Fibroblast of lung (primary cell): ENCODE results near the gene SMIM10L1. TPM values are rescaled to one million over a fixed set of nuclear protein-coding genes. Genes with fewer than 3 reads are reported as not detected.

Experiments used
- DNase-seq, 2 donors: peaks; one replicate each; pipeline versions ENCODE4 v3.0.0 to v3.0.0-alpha.2; 2010; ENCODE audit warnings: low read depth in 2 of 2
- H2AFZ ChIP-seq: 2 replicates; pipeline ENCODE4 v1.5.1; 2012; ENCODE audit warnings: low read length, control low read depth, inconsistent platforms
- H3K27ac ChIP-seq: 2 replicates; pipeline ENCODE4 v1.5.1; 2011; ENCODE audit warnings: low read length, control low read depth; ENCODE audit not compliant: insufficient read depth
- H3K27me3 ChIP-seq: 2 replicates; pipeline ENCODE4 v1.5.1; 2011; ENCODE audit warnings: mild to moderate bottlenecking, low read length; ENCODE audit not compliant: control insufficient read depth, insufficient read depth
- H3K36me3 ChIP-seq: 2 replicates; pipeline ENCODE4 v1.5.1; 2011; ENCODE audit warnings: low read length; ENCODE audit not compliant: control insufficient read depth, insufficient read depth
- H3K4me1 ChIP-seq: 2 replicates; pipeline ENCODE4 v1.5.1; 2011; ENCODE audit warnings: low read length; ENCODE audit not compliant: control insufficient read depth, insufficient read depth; ENCODE audit errors: extremely low read depth
- H3K4me2 ChIP-seq: 2 replicates; pipeline ENCODE4 v1.5.1; 2011; ENCODE audit warnings: low read length, control low read depth; ENCODE audit not compliant: insufficient read depth; ENCODE audit errors: extremely low read depth
- H3K4me3 ChIP-seq, 4 experiments: fragments of 200-600 bp in 1 of 4; sonication (generic) in 1 of 4; replicated peaks in 1 of 4; 2 replicates each; pipeline ENCODE4 v1.5.1; 2011 to 2016; ENCODE audit warnings: low read length in 4 of 4, low read depth in 3 of 4, mild to moderate bottlenecking in 3 of 4, control low read depth in 2 of 4, inconsistent platforms in 1 of 4, mixed read lengths in 1 of 4; ENCODE audit not compliant: insufficient read depth in 1 of 4; ENCODE audit errors: control extremely low read depth in 1 of 4
- H3K79me2 ChIP-seq: 2 replicates; pipeline ENCODE4 v1.5.1; 2012; ENCODE audit warnings: mild to moderate bottlenecking, low read length, inconsistent platforms; ENCODE audit not compliant: control insufficient read depth, insufficient read depth
- H3K9ac ChIP-seq: 2 replicates; pipeline ENCODE4 v1.5.1; 2011; ENCODE audit warnings: mild to moderate bottlenecking, low read length, control low read depth; ENCODE audit not compliant: insufficient read depth
- H3K9me3 ChIP-seq: 2 replicates; pipeline ENCODE4 v1.5.1; 2012; ENCODE audit warnings: low read depth, low read length; ENCODE audit not compliant: control insufficient read depth, insufficient read depth
- H4K20me1 ChIP-seq: 2 replicates; pipeline ENCODE4 v1.5.1; 2011; ENCODE audit warnings: low read length; ENCODE audit not compliant: control insufficient read depth, insufficient read depth; ENCODE audit errors: extremely low read depth
- CTCF ChIP-seq, 2 donors: IDR thresholded peaks in 1 of 2; conservative IDR thresholded peaks in 1 of 2; 1 replicate in 1 of 2; 2 replicates in 1 of 2; pipeline ENCODE4 v1.5.1; 2011 to 2012; ENCODE audit warnings: low read length in 2 of 2, control low read depth in 1 of 2, inconsistent platforms in 1 of 2, low read depth in 1 of 2, mild to moderate bottlenecking in 1 of 2
- EZH2 ChIP-seq: IDR thresholded peaks from 2 replicates; pipeline ENCODE4 v1.5.1; 2012; ENCODE audit warnings: low read length, control low read depth, mild to moderate bottlenecking; ENCODE audit errors: missing control alignments
- polyA plus RNA-seq, 2 donors: library from polyadenylated mRNA; depleted of rRNA in 1 of 2; stranded (reverse) in 1 of 2; unstranded in 1 of 2; fragments of >200 nt; gene quantifications; 2 replicates each; pipeline ENCODE4 v1.2.1, GENCODE V29; 2011 to 2012; ENCODE audit warnings: missing spikeins in 1 of 2
- total RNA-seq: library from RNA; depleted of rRNA; stranded (reverse); fragments of >200 nt; gene quantifications from 2 replicates; pipeline ENCODE4 v1.2.1, GENCODE V29; 2014

The SMIM10L1 gene
- total and polyA plus RNA-seq, 2 donors (not counting 1 experiment from before 2014, with no cell fraction given): 4.8 TPM

DNA sequence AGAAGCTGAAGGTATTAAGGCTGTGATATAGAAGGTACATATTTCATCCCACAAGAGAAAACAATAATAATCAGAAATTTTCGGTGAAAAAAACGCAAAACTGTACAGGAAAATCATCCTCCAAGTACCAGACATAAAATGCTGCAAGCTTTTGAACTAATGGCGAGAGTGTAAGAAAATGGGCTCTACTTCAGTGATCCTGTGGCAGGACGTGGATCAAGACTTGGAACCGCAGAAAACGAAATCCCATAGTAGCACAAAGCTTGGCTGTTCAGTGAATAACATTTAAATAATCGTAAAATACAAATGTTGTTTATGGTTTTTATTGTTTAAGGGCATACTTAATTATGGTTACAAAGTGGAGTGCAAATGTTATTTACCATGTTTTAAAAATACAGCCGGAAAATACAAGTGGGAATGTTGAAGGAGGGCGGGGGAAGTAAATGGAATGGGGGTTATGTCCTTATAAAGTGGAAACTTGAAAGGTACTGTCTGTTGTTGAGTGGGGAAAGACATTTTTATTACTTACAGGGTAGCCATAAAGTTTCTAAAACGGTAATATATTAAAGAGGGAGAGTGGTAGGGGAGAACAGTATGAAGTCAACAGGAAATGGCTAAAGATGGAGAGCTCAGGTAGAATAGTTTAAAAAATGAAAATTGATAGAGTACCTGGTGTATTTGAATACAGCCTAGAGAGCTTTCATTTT is 1.1 kb downstream of the SMIM10L1 start:
- Histone ChIP-seq H2AFZ (peak overlapping the region; percentile 72), H3K9ac (peak overlapping the region; percentile 97), H3K4me2 (peak overlapping the region; percentile 70), H3K27me3 (no peaks in the 10 kb centered on the region), H3K36me3 (no peaks in the 10 kb centered on the region), H4K20me1 (no peaks in the 10 kb centered on the region), H3K4me1 (no peaks in the 10 kb centered on the region), H3K27ac (peak overlapping the region; percentile 94), H3K79me2 (peaks cover 57% of the 10 kb centered on the region), H3K4me3 (peak overlapping the region; percentile 62 to 94 (median 72)), H3K9me3 (no peaks in the 10 kb centered on the region)
- TF ChIP-seq EZH2 (no peak), CTCF (conservative IDR thresholded peaks at IDR 0.05 in 1 of 2, IDR thresholded peaks at IDR 0.05 in 1 of 2; ENCODE audit: low read depth in 1 of 2, low read length in 2 of 2) (no peak)
- peak; percentile 30 to 43 for DNase-seq

DNA sequence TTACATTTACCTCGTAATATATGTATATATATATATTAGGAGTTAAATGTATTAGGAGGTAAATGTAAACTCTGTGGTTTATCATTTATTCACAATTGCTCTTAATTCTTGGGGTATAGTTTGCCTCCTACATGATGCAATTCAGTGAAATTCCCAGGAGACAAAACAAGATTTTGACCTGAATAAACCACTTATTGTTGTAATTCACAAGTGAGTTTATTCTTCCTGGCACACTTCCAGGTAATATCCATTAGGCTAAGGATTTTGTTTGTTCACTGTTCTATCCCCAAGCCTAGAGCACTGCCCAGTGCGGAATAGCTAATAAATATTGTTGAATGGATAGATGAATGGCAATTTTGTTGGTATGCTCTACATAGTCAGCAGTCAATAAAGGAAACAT is 3.0 kb downstream of the SMIM10L1 start:
- peaks cover 46% of the 10 kb centered on the region for H3K79me2 ChIP-seq
- peak in 1 of 2 donors; percentile 56 for DNase-seq
- TF ChIP-seq CTCF (conservative IDR thresholded peaks at IDR 0.05 in 1 of 2, IDR thresholded peaks at IDR 0.05 in 1 of 2; ENCODE audit: low read depth in 1 of 2, low read length in 2 of 2) (no peak), EZH2 (no peak)

GRCh38 chr12:11178250-11178649 is 7.3 kb downstream of the SMIM10L1 start:
- H3K4me3 ChIP-seq: no peak overlapping the region
- H3K9ac ChIP-seq: no peak overlapping the region
- H3K27me3 ChIP-seq: no peaks in the 10 kb centered on the region
- no peaks in the 10 kb centered on the region for H4K20me1 ChIP-seq
- no peak for TF ChIP-seq CTCF (conservative IDR thresholded peaks at IDR 0.05 in 1 of 2, IDR thresholded peaks at IDR 0.05 in 1 of 2; ENCODE audit: low read depth in 1 of 2, low read length in 2 of 2)
- TF ChIP-seq EZH2: no peak
- H3K79me2 ChIP-seq: peaks cover 11% of the 10 kb centered on the region
- H2AFZ ChIP-seq: no peak overlapping the region
- no peak overlapping the region for H3K27ac ChIP-seq
- no peaks in the 10 kb centered on the region for H3K36me3 ChIP-seq
- no peaks in the 10 kb centered on the region for H3K9me3 ChIP-seq
- no peaks in the 10 kb centered on the region for H3K4me1 ChIP-seq
- H3K4me2 ChIP-seq: no peak overlapping the region
- DNase-seq: no peak

More for the DNA sequence above, 3.0 kb downstream of the SMIM10L1 start:
- Histone ChIP-seq H3K27ac (no peak overlapping the region), H3K4me3 (no peak overlapping the region), H4K20me1 (no peaks in the 10 kb centered on the region), H3K9ac (no peak overlapping the region), H3K36me3 (no peaks in the 10 kb centered on the region), H3K4me2 (no peak overlapping the region), H3K4me1 (no peaks in the 10 kb centered on the region), H3K27me3 (no peaks in the 10 kb centered on the region), H3K9me3 (no peaks in the 10 kb centered on the region), H2AFZ (no peak overlapping the region)
